Aorta (tissue), 5 donors: ENCODE results near the gene OCEL1. TPM values are rescaled to one million over a fixed set of nuclear protein-coding genes. Genes with fewer than 3 reads are reported as not detected.

Experiments
- ATAC-seq: fragments of 200-7000 bp; cut with Tn5 transposase; one replicate; pipeline ENCODE4 v1.9.1; 2022; ENCODE audit warnings: moderate library complexity; ENCODE audit not compliant: low FRiP score
- DNase-seq, 2 donors: peaks; one replicate each; pipeline ENCODE4 v3.0.0-alpha.2; 2020
- H3K27ac ChIP-seq, 2 donors: one replicate each; pipeline ENCODE4 v1.5.1; 2013; ENCODE audit warnings: low read length in 2 of 2, mild to moderate bottlenecking in 2 of 2, moderate library complexity in 2 of 2, control low read depth in 1 of 2, inconsistent platforms in 1 of 2, low read depth in 1 of 2
- H3K27me3 ChIP-seq, 2 donors: one replicate each; pipeline ENCODE4 v1.6.1; 2013; ENCODE audit warnings: control low read depth in 1 of 2, low read length in 1 of 2, mild to moderate bottlenecking in 1 of 2, moderate library complexity in 1 of 2; ENCODE audit not compliant: insufficient read depth in 2 of 2, control insufficient read depth in 1 of 2
- H3K36me3 ChIP-seq, 2 donors: one replicate each; pipeline ENCODE4 v1.6.1; 2013; ENCODE audit warnings: control low read depth in 1 of 2, low read length in 1 of 2, mild to moderate bottlenecking in 1 of 2; ENCODE audit not compliant: insufficient read depth in 2 of 2, control insufficient read depth in 1 of 2
- H3K4me1 ChIP-seq, 2 donors: one replicate each; pipeline ENCODE4 v1.6.1; 2013; ENCODE audit warnings: low read length in 2 of 2, control low read depth in 1 of 2, mild to moderate bottlenecking in 1 of 2, moderate library complexity in 1 of 2; ENCODE audit not compliant: insufficient read depth in 2 of 2, control insufficient read depth in 1 of 2
- H3K4me3 ChIP-seq, 2 donors: one replicate each; pipeline ENCODE4 v1.5.1; 2013; ENCODE audit warnings: low read length in 2 of 2, control low read depth in 1 of 2, mild to moderate bottlenecking in 1 of 2
- H3K9me3 ChIP-seq: one replicate; pipeline ENCODE4 v1.6.1; 2013; ENCODE audit warnings: mild to moderate bottlenecking, low read length; ENCODE audit not compliant: control insufficient read depth
- WGBS, 2 donors: extraction: QIAGEN DNeasy Blood & Tissue Kit; methylation state at CpG; one replicate each; pipeline ENCODE4 v1.1.7; 2013; 5-methylcytosine and 5-hydroxymethylcytosine counted together
- intact Hi-C, 2 donors: fragments of 100-400 bp; cut with DNase I; formaldehyde crosslinking; loops; one replicate each; pipeline versions ENCODE4 v1.14.2 to v1.15.0; 2022
- polyA plus RNA-seq, 2 donors: library from polyadenylated mRNA; stranded (reverse); fragments of 200-250 nt; gene quantifications; one replicate each; pipeline ENCODE4 v1.2.3, GENCODE V29; 2013
- total RNA-seq, 2 donors: library from RNA; stranded (reverse); fragmentation: NEBNext Ultra II Directional; extraction: Animal tissue kit (Norgen Biotek cat#: 25700); gene quantifications; one replicate each; pipeline ENCODE4 v1.2.1, GENCODE V29; 2021
- donor health status: healthy with polysubstance abuse.
- donor health status: Bipolar disorder and iron deficiency.
- donor health status: DM: no; HTN: no; CAD: no.
- donor health status: DM: no; HTN: no; CAD: no.
- donor health status: DM: yes; HTN: yes; CAD: no.

The OCEL1 gene
- total and polyA plus RNA-seq, 4 donors = 10.2 to 26.2 (median 24.6) TPM

- no peaks in the 10 kb centered on the region for H3K27me3 ChIP-seq
- no peak overlapping the region for H3K27ac ChIP-seq
- H3K36me3 ChIP-seq = no peaks in the 10 kb centered on the region
- no peak overlapping the region for H3K4me3 ChIP-seq
- peaks cover 0 to 3% of the 10 kb centered on the region in 2 donors for H3K4me1 ChIP-seq
- intact Hi-C loops = no loop called here
- no peaks in the 10 kb centered on the region for H3K9me3 ChIP-seq
- ATAC-seq = peak; percentile 65
- 39 to 43% methylated on average over 11 of the region's 11 CpGs for WGBS, 2 donors
- DNase-seq = peak in 1 of 2 donors; percentile 72
Measured at GRCh38 chr19:17234911-17235299, 8.9 kb downstream of the OCEL1 start.

- 6 to 12% methylated on average over 68 to 80 of the region's 80 CpGs for WGBS, 2 donors
- H3K27me3 ChIP-seq = no peaks in the 10 kb centered on the region
- H3K4me1 ChIP-seq = peaks cover 0 to 3% of the 10 kb centered on the region in 2 donors
- H3K36me3 ChIP-seq = no peaks in the 10 kb centered on the region
- intact Hi-C loops = no loop called here
- DNase-seq (peak; percentile 86 to 92), ATAC-seq (peak; percentile 92)
- peak overlapping the region; percentile 17 to 43 for H3K4me3 ChIP-seq
- peak overlapping the region in 1 of 2 donors; percentile 25 for H3K27ac ChIP-seq
- H3K9me3 ChIP-seq = no peaks in the 10 kb centered on the region
Measured at GRCh38 chr19:17235300-17235970, 9.4 kb downstream of the OCEL1 start.

- H3K4me1 ChIP-seq = peaks cover 0 to 3% of the 10 kb centered on the region in 2 donors
- intact Hi-C loops = no loop called here
- 9 to 24% methylated on average over 8 to 24 of the region's 27 CpGs for WGBS, 2 donors
- DNase-seq (no peak), ATAC-seq (peak; percentile 23)
- H3K9me3 ChIP-seq = no peaks in the 10 kb centered on the region
- no peak overlapping the region for H3K27ac ChIP-seq
- H3K36me3 ChIP-seq = no peaks in the 10 kb centered on the region
- H3K4me3 ChIP-seq = peak overlapping the region in 1 of 2 donors; percentile 43
- no peaks in the 10 kb centered on the region for H3K27me3 ChIP-seq
Measured at GRCh38 chr19:17235971-17236777, 10.1 kb downstream of the OCEL1 start.

GRCh38 chr19:17236811-17237543, 11.0 kb downstream of the OCEL1 start:
- Histone ChIP-seq H3K4me1 (peaks cover 0 to 3% of the 10 kb centered on the region in 2 donors), H3K9me3 (no peaks in the 10 kb centered on the region), H3K27ac (no peak overlapping the region), H3K4me3 (no peak overlapping the region), H3K36me3 (no peaks in the 10 kb centered on the region), H3K27me3 (no peaks in the 10 kb centered on the region)
- intact Hi-C loops = no loop called here
- 88 to 90% methylated on average over 18 of the region's 18 CpGs for WGBS, 2 donors
- no peak for DNase-seq
- ATAC-seq = no peak

GRCh38 chr19:17237747-17238706, 12.0 kb downstream of the OCEL1 start:
- intact Hi-C loops = no loop called here
- H3K4me3 ChIP-seq = no peak overlapping the region
- ATAC-seq = no peak
- DNase-seq = no peak
- H3K4me1 ChIP-seq = peaks cover 0 to 3% of the 10 kb centered on the region in 2 donors
- no peaks in the 10 kb centered on the region for H3K36me3 ChIP-seq
- WGBS, 2 donors = 91% methylated on average over 13 of the region's 13 CpGs
- H3K27me3 ChIP-seq = no peaks in the 10 kb centered on the region
- no peak overlapping the region for H3K27ac ChIP-seq
- no peaks in the 10 kb centered on the region for H3K9me3 ChIP-seq

GRCh38 chr19:17240062-17240752, 14.2 kb downstream of the OCEL1 start:
- Histone ChIP-seq H3K27me3 (no peaks in the 10 kb centered on the region), H3K4me1 (no peaks in the 10 kb centered on the region), H3K4me3 (no peak overlapping the region), H3K36me3 (no peaks in the 10 kb centered on the region), H3K9me3 (no peaks in the 10 kb centered on the region), H3K27ac (no peak overlapping the region)
- ATAC-seq (no peak), DNase-seq (no peak)
- intact Hi-C loops = no loop called here
- WGBS, 2 donors = 68 to 72% methylated on average over 24 of the region's 24 CpGs

- DNase-seq (no peak), ATAC-seq (no peak)
- Histone ChIP-seq H3K4me1 (no peaks in the 10 kb centered on the region), H3K27me3 (no peaks in the 10 kb centered on the region), H3K36me3 (no peaks in the 10 kb centered on the region), H3K4me3 (no peak overlapping the region), H3K27ac (peak overlapping the region in 1 of 2 donors; percentile 29), H3K9me3 (no peaks in the 10 kb centered on the region)
- WGBS, 2 donors = 93 to 97% methylated on average over 6 of the region's 6 CpGs
- intact Hi-C loops = no loop called here
Measured at GRCh38 chr19:17240826-17241399, 14.9 kb downstream of the OCEL1 start.
